Panc1 (cell line): ENCODE results near the gene CT45A8.
"Not testable (repeated sequence)": the region's sequence is repeated elsewhere in the genome, so short reads cannot be mapped to it uniquely, and the experiment has no call there.

ENCODE experiments used
- POLR2AphosphoS5 ChIP-seq: IDR thresholded peaks from 2 replicates; pipeline ENCODE4 v1.6.1; 2012; ENCODE audit warnings: mild to moderate bottlenecking, low read depth, low read length, moderate library complexity
- SIN3A ChIP-seq: IDR thresholded peaks from 2 replicates; pipeline ENCODE4 v1.6.1; 2012; ENCODE audit warnings: low read depth, mild to moderate bottlenecking, low read length, moderate library complexity, borderline replicate concordance; ENCODE audit not compliant: insufficient read depth
- TCF7L2 ChIP-seq: IDR thresholded peaks from 2 replicates; pipeline ENCODE4 v1.6.1; 2011; ENCODE audit warnings: mild to moderate bottlenecking, low read depth, low read length, inconsistent platforms
- TF ChIP-seq, protein P1 (sequence below), 2 experiments: IDR thresholded peaks; 2 replicates each; pipeline ENCODE4 v1.6.1; 2011 to 2012; ENCODE audit warnings: low read depth in 2 of 2, control low read depth in 1 of 2, low read length in 1 of 2, mild to moderate bottlenecking in 1 of 2, moderate library complexity in 1 of 2; ENCODE audit not compliant: insufficient read depth in 1 of 2
- TF ChIP-seq, protein P2 (sequence below): fragments of 450-650 bp; IDR thresholded peaks from 2 replicates; pipeline ENCODE4 v1.5.1; 2017; ENCODE audit warnings: mild to moderate bottlenecking

DNA sequence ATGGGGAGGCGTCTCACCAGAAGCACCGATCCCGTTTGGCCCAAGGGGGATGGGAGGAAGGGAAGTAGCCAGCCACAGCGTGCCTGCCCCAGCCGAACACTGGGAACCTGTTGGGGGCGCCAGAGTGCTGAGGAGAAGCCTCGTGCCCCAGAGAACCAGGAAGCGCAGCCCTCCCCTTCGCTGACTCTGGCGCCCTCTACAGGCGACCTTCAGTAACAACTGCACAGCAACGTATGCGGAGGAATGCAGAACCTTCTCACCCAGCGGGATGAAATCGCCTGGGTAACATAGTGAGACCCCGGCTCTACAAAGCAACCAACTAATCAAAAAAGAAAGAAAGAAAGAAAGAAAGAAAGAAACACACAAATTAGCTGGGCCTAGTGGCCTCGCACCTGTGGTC, 17.4 kb upstream of the CT45A8 start, which contains the start of gene CT45A9:
- TF ChIP-seq, protein P1, sequence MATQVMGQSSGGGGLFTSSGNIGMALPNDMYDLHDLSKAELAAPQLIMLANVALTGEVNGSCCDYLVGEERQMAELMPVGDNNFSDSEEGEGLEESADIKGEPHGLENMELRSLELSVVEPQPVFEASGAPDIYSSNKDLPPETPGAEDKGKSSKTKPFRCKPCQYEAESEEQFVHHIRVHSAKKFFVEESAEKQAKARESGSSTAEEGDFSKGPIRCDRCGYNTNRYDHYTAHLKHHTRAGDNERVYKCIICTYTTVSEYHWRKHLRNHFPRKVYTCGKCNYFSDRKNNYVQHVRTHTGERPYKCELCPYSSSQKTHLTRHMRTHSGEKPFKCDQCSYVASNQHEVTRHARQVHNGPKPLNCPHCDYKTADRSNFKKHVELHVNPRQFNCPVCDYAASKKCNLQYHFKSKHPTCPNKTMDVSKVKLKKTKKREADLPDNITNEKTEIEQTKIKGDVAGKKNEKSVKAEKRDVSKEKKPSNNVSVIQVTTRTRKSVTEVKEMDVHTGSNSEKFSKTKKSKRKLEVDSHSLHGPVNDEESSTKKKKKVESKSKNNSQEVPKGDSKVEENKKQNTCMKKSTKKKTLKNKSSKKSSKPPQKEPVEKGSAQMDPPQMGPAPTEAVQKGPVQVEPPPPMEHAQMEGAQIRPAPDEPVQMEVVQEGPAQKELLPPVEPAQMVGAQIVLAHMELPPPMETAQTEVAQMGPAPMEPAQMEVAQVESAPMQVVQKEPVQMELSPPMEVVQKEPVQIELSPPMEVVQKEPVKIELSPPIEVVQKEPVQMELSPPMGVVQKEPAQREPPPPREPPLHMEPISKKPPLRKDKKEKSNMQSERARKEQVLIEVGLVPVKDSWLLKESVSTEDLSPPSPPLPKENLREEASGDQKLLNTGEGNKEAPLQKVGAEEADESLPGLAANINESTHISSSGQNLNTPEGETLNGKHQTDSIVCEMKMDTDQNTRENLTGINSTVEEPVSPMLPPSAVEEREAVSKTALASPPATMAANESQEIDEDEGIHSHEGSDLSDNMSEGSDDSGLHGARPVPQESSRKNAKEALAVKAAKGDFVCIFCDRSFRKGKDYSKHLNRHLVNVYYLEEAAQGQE (IDR thresholded peaks at IDR 0.05; ENCODE audit: insufficient read depth in 1 of 2, low read depth in 2 of 2, low read length in 1 of 2) = not testable (repeated sequence)
- TF ChIP-seq, protein P2, sequence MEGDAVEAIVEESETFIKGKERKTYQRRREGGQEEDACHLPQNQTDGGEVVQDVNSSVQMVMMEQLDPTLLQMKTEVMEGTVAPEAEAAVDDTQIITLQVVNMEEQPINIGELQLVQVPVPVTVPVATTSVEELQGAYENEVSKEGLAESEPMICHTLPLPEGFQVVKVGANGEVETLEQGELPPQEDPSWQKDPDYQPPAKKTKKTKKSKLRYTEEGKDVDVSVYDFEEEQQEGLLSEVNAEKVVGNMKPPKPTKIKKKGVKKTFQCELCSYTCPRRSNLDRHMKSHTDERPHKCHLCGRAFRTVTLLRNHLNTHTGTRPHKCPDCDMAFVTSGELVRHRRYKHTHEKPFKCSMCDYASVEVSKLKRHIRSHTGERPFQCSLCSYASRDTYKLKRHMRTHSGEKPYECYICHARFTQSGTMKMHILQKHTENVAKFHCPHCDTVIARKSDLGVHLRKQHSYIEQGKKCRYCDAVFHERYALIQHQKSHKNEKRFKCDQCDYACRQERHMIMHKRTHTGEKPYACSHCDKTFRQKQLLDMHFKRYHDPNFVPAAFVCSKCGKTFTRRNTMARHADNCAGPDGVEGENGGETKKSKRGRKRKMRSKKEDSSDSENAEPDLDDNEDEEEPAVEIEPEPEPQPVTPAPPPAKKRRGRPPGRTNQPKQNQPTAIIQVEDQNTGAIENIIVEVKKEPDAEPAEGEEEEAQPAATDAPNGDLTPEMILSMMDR = not testable (repeated sequence)
- TF ChIP-seq POLR2AphosphoS5, TCF7L2, SIN3A: not testable (repeated sequence)
